Neuronal stem cell (in vitro differentiated cells): ENCODE data around the gene KCNJ1.

Experiments
- DNase-seq: peaks from one replicate; pipeline ENCODE4 v3.0.0-alpha.2; 2013; ENCODE audit warnings: low spot score
- H2AFZ ChIP-seq: one replicate; pipeline ENCODE4 v1.6.1; 2013; ENCODE audit warnings: mild to moderate bottlenecking, low read length, inconsistent platforms
- H2AK5ac ChIP-seq: 2 replicates; pipeline ENCODE4 v1.6.1; 2013; ENCODE audit warnings: low read depth, mild to moderate bottlenecking, inconsistent platforms, low read length, moderate library complexity, mixed read lengths
- H2BK120ac ChIP-seq: 2 replicates; pipeline ENCODE4 v1.6.1; 2013; ENCODE audit warnings: low read depth, mild to moderate bottlenecking, inconsistent platforms, low read length, moderate library complexity, mixed read lengths
- H2BK12ac ChIP-seq: one replicate; pipeline ENCODE4 v1.6.1; 2013; ENCODE audit warnings: low read length, inconsistent platforms
- H2BK15ac ChIP-seq: 2 replicates; pipeline ENCODE4 v1.6.1; 2013; ENCODE audit warnings: mild to moderate bottlenecking, low read length, inconsistent platforms, mixed read lengths
- H2BK5ac ChIP-seq: one replicate; pipeline ENCODE4 v1.6.1; 2013; ENCODE audit warnings: inconsistent platforms, mild to moderate bottlenecking, low read length, moderate library complexity
- H3K14ac ChIP-seq: one replicate; pipeline ENCODE4 v1.6.1; 2013; ENCODE audit warnings: low read length, inconsistent platforms
- H3K18ac ChIP-seq: 2 replicates; pipeline ENCODE4 v1.6.1; 2013; ENCODE audit warnings: low read length, inconsistent platforms
- H3K23ac ChIP-seq: 2 replicates; pipeline ENCODE4 v1.6.1; 2013; ENCODE audit warnings: low read depth, mild to moderate bottlenecking, mixed read lengths, low read length, inconsistent platforms; ENCODE audit not compliant: poor library complexity
- H3K27ac ChIP-seq: replicated peaks from 3 replicates; pipeline ENCODE4 v1.5.1; 2013; ENCODE audit warnings: low read length, inconsistent platforms
- H3K27me3 ChIP-seq, 3 experiments: 2 replicates each; pipeline ENCODE4 v1.6.1; 2013; ENCODE audit warnings: low read length in 3 of 3, mild to moderate bottlenecking in 2 of 3, inconsistent platforms in 1 of 3, low read depth in 1 of 3, mixed read lengths in 1 of 3, moderate library complexity in 1 of 3; ENCODE audit not compliant: control insufficient read depth in 3 of 3, insufficient read depth in 3 of 3
- H3K36me3 ChIP-seq, 2 donors: replicated peaks in 1 of 2; 2 replicates each; pipeline ENCODE4 v1.6.1; 2013; ENCODE audit warnings: low read length in 2 of 2; ENCODE audit not compliant: control insufficient read depth in 2 of 2, insufficient read depth in 2 of 2
- H3K4ac ChIP-seq: 2 replicates; pipeline ENCODE4 v1.6.1; 2013; ENCODE audit warnings: inconsistent platforms, mild to moderate bottlenecking, low read length, moderate library complexity
- H3K4me1 ChIP-seq, 2 donors: 1 replicate in 1 of 2; 2 replicates in 1 of 2; pipeline ENCODE4 v1.6.1; 2013; ENCODE audit warnings: low read length in 2 of 2, low read depth in 1 of 2; ENCODE audit not compliant: control insufficient read depth in 2 of 2, insufficient read depth in 1 of 2
- H3K4me2 ChIP-seq: one replicate; pipeline ENCODE4 v1.6.1; 2013; ENCODE audit warnings: mild to moderate bottlenecking, low read length, inconsistent platforms; ENCODE audit not compliant: insufficient read depth, poor library complexity, severe bottlenecking
- H3K4me3 ChIP-seq, 2 donors: 2 replicates each; pipeline ENCODE4 v1.5.1; 2013; ENCODE audit warnings: low read length in 2 of 2, mild to moderate bottlenecking in 2 of 2, inconsistent platforms in 1 of 2, moderate library complexity in 1 of 2
- H3K79me1 ChIP-seq: one replicate; pipeline ENCODE4 v1.6.1; 2013; ENCODE audit warnings: low read depth, mild to moderate bottlenecking, inconsistent platforms, low read length, moderate library complexity
- H3K9ac ChIP-seq: one replicate; pipeline ENCODE4 v1.6.1; 2013; ENCODE audit warnings: mild to moderate bottlenecking, low read depth, low read length, inconsistent platforms; ENCODE audit not compliant: poor library complexity
- H3K9me3 ChIP-seq, 2 donors: replicated peaks in 1 of 2; 2 replicates each; pipeline versions ENCODE3 to v1.6.1; 2013; ENCODE audit warnings: low read length in 2 of 2, mild to moderate bottlenecking in 2 of 2, inconsistent platforms in 1 of 2, low read depth in 1 of 2, mixed read lengths in 1 of 2, moderate library complexity in 1 of 2; ENCODE audit not compliant: control insufficient read depth in 2 of 2, insufficient read depth in 1 of 2
- H4K8ac ChIP-seq: one replicate; pipeline ENCODE4 v1.6.1; 2013; ENCODE audit warnings: low read depth, mild to moderate bottlenecking, inconsistent platforms, low read length, moderate library complexity
- H4K91ac ChIP-seq: one replicate; pipeline ENCODE4 v1.6.1; 2013; ENCODE audit warnings: low read length, low read depth, mild to moderate bottlenecking, inconsistent platforms; ENCODE audit not compliant: poor library complexity
- WGBS, 2 donors: extraction: QIAGEN DNeasy Blood & Tissue Kit; methylation state at CpG; one replicate each; pipeline ENCODE4 v1.1.7; 2013; ENCODE audit warnings: missing lambda C conversion rate in 2 of 2, mixed read lengths in 1 of 2; ENCODE audit not compliant: insufficient read length in 2 of 2, insufficient replicate concordance in 1 of 2; ENCODE audit errors: extremely low coverage in 2 of 2; 5-methylcytosine and 5-hydroxymethylcytosine counted together

KCNJ1 gene

DNA sequence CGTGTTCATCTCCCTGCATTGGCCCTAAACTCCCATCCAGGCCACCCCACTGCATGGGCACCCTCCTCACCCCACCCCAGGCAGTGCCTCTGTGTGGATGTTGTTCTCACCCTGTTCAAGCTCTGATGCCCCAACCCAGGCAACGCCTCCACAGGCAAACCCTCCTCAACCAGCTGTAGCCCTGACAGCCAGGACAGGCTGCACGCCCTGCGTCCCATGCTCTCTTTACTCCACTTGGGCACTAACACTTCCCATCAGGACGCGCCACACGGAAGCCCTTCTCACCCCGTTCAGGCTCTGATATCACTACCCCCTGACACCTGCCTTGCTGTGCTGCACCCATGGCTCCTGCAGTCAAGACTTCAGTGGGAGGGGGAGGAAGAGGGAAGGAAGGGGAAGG lies 47.9 kb downstream of the KCNJ1 start:
- Histone ChIP-seq H3K4me3 (peak overlapping the region in 1 of 2 donors; percentile 43), H3K23ac (no peak overlapping the region), H2BK5ac (no peak overlapping the region), H3K4me1 (peaks cover 5 to 7% of the 10 kb centered on the region in 2 donors), H2BK120ac (no peak overlapping the region), H2BK12ac (no peak overlapping the region), H3K14ac (no peak overlapping the region), H2AK5ac (no peak overlapping the region), H3K36me3 (no peaks in the 10 kb centered on the region), H4K91ac (no peak overlapping the region), H3K79me1 (no peaks in the 10 kb centered on the region), H3K27me3 (peaks cover 0 to 3% (median 0%) of the 10 kb centered on the region in 3 experiments), H3K4me2 (no peak overlapping the region), H3K4ac (no peak overlapping the region), H3K9me3 (no peaks in the 10 kb centered on the region), H2AFZ (no peak overlapping the region), H3K27ac (no peak overlapping the region), H3K18ac (no peak overlapping the region), H3K9ac (no peak overlapping the region), H2BK15ac (peak overlapping the region; percentile 23), H4K8ac (no peak overlapping the region)
- WGBS, 2 donors, result no CpG with 5 or more reads among the region's 8 CpGs
- no peak for DNase-seq

DNA sequence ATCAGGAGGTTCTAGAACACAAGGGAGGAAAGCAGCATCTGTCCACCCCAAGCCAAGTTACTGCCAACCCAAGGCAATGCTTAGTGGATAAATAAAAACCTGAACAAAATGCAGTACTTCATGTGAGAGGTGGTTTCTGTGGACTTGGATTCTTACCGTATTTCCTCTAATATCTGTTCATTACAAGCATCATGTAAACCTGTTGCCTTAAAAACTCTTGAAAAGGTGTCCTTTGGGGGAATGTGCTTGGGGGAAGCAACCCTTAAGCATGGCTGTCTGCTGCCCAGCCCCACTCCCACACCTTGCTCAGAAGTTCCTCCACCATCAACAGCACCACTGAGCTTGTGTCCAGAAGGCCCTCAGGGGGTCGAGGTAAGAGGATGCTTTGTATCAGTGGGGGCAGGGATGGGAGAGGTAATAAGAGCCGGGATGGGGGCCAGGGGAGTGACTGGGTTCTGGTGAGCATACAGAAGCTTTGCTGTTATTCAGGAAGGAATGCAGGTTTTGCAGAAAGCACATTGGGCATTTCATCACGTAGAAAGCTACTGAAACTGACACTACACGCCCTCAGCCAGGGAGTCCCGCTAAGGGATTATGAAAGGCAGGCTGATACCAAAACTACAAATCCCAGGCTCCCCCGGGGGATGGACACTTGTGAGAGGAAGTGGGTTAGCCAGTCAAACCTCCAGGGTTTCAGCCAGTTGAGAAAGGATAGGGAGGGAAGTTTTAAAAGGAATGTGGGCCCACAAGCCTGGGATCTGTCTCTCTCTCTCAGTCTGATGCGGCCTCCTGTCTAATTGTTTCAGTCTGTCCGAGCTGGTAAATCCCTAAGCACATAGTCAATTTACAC lies 52.0 kb downstream of the KCNJ1 start:
- no peak overlapping the region for H3K27ac ChIP-seq
- no peak overlapping the region for H4K8ac ChIP-seq
- H2AK5ac ChIP-seq, result no peak overlapping the region
- no peak overlapping the region for H2BK12ac ChIP-seq
- peaks cover 5 to 7% of the 10 kb centered on the region in 2 donors for H3K4me1 ChIP-seq
- peak; percentile 79 for DNase-seq
- H3K9me3 ChIP-seq, result no peaks in the 10 kb centered on the region
- H3K4me3 ChIP-seq, result peak overlapping the region in 1 of 2 donors; percentile 32
- H3K4ac ChIP-seq, result no peak overlapping the region
- H3K9ac ChIP-seq, result no peak overlapping the region
- H3K79me1 ChIP-seq, result no peaks in the 10 kb centered on the region
- peak overlapping the region; percentile 83 for H3K18ac ChIP-seq
- H2AFZ ChIP-seq, result peak overlapping the region; percentile 90
- H2BK5ac ChIP-seq, result no peak overlapping the region
- H3K27me3 ChIP-seq, result no peaks in the 10 kb centered on the region
- H4K91ac ChIP-seq, result no peak overlapping the region
- peak overlapping the region; percentile 42 for H3K4me2 ChIP-seq
- no peak overlapping the region for H3K23ac ChIP-seq
- H3K14ac ChIP-seq, result no peak overlapping the region
- no peaks in the 10 kb centered on the region for H3K36me3 ChIP-seq
- H2BK120ac ChIP-seq, result no peak overlapping the region
- no peak overlapping the region for H2BK15ac ChIP-seq
- no CpG with 5 or more reads among the region's 9 CpGs for WGBS, 2 donors

DNA sequence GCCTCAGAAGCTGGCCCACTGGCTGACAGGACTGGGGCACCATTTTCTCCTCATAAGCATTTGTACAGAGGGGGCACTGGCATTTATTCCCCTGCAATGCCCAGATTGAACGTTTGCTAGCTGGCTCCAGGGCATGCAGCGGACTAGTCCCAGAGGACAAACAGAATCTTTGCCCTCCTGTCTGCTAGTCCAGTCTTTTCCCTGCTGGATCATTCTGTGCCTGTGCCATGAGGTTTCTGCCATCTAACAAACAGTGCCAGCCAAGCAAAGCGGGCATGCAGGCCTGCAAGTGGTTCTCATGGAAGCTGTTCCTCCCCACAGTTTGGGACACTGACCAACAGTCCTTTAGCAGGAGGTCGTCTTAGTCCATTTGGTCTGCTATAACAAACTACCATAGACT lies 53.4 kb downstream of the KCNJ1 start:
- H3K27ac ChIP-seq, result no peak overlapping the region
- no peak overlapping the region for H3K23ac ChIP-seq
- no peaks in the 10 kb centered on the region for H3K79me1 ChIP-seq
- H3K9ac ChIP-seq, result no peak overlapping the region
- H3K36me3 ChIP-seq, result no peaks in the 10 kb centered on the region
- H2BK120ac ChIP-seq, result no peak overlapping the region
- no peaks in the 10 kb centered on the region for H3K27me3 ChIP-seq
- H3K4me3 ChIP-seq, result no peak overlapping the region
- no peak overlapping the region for H2BK15ac ChIP-seq
- no peak overlapping the region for H2AFZ ChIP-seq
- peaks cover 5 to 7% of the 10 kb centered on the region in 2 donors for H3K4me1 ChIP-seq
- WGBS, 2 donors, result no CpG with 5 or more reads among the region's 4 CpGs
- H4K91ac ChIP-seq, result no peak overlapping the region
- no peak overlapping the region for H2BK5ac ChIP-seq
- no peak for DNase-seq
- no peak overlapping the region for H2BK12ac ChIP-seq
- no peak overlapping the region for H3K4me2 ChIP-seq
- no peaks in the 10 kb centered on the region for H3K9me3 ChIP-seq
- no peak overlapping the region for H3K4ac ChIP-seq
- peak overlapping the region; percentile 5 for H3K18ac ChIP-seq
- H2AK5ac ChIP-seq, result no peak overlapping the region
- no peak overlapping the region for H3K14ac ChIP-seq
- no peak overlapping the region for H4K8ac ChIP-seq

DNA sequence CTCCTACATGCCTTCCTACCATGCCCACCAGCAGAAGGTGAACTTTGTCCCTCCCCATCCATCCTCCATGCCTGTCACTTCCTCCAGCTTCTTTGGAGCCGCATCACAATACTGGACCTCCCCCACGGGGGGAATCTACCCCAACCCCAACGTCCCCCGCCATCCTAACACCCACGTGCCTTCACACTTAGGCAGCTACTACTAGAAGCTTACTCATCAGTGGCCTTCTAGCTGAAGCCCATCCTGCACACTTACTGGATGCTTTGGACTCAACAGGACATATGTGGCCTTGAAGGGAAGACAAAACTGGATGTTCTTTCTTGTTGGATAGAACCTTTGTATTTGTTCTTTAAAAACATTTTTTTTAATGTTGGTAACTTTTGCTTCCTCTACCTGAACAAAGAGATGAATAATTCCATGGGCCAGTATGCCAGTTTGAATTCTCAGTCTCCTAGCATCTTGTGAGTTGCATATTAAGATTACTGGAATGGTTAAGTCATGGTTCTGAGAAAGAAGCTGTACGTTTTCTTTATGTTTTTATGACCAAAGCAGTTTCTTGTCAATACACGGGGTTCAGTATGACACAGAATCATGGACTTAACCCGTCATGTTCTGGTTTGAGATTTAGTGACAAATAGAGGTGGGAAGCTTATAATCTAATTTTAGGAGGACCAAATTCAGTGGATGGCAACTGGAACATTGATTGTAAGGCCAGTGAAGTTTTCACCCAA lies 56.1 kb downstream of the KCNJ1 start:
- DNase-seq, result no peak
- no peak overlapping the region for H4K8ac ChIP-seq
- H3K9ac ChIP-seq, result no peak overlapping the region
- no peak overlapping the region for H3K4me3 ChIP-seq
- no peak overlapping the region for H3K4ac ChIP-seq
- WGBS, 2 donors, result no CpG with 5 or more reads among the region's 8 CpGs
- H3K79me1 ChIP-seq, result no peaks in the 10 kb centered on the region
- peaks cover 5 to 7% of the 10 kb centered on the region in 2 donors for H3K4me1 ChIP-seq
- no peak overlapping the region for H2BK120ac ChIP-seq
- H3K14ac ChIP-seq, result no peak overlapping the region
- no peak overlapping the region for H2AFZ ChIP-seq
- H2BK15ac ChIP-seq, result no peak overlapping the region
- no peak overlapping the region for H4K91ac ChIP-seq
- H3K18ac ChIP-seq, result no peak overlapping the region
- no peak overlapping the region for H3K4me2 ChIP-seq
- H2BK12ac ChIP-seq, result no peak overlapping the region
- no peak overlapping the region for H3K23ac ChIP-seq
- H3K27ac ChIP-seq, result no peak overlapping the region
- H3K27me3 ChIP-seq, result no peaks in the 10 kb centered on the region
- no peaks in the 10 kb centered on the region for H3K36me3 ChIP-seq
- no peaks in the 10 kb centered on the region for H3K9me3 ChIP-seq
- no peak overlapping the region for H2BK5ac ChIP-seq
- peak overlapping the region; percentile 33 for H2AK5ac ChIP-seq
